K562 (cell line): ENCODE data around the gene ACHE. TPM values are rescaled to one million over a fixed set of nuclear protein-coding genes. Genes with fewer than 3 reads are reported as not detected.

Experiments used
- ATF6 ChIP-seq: sonication (generic); formaldehyde crosslinking; IDR thresholded peaks from 2 replicates; pipeline ENCODE4 v1.4.0; 2020; ENCODE audit warnings: mild to moderate bottlenecking, missing genetic modification reagents
- CTCF ChIP-seq, 3 experiments: IDR thresholded peaks in 2 of 3; conservative IDR thresholded peaks in 1 of 3; 2 replicates each; pipeline ENCODE4 v1.5.1; 2011 to 2012; ENCODE audit warnings: low read length in 3 of 3, mild to moderate bottlenecking in 3 of 3, control low read depth in 2 of 3, improper control_type of control experiment in 1 of 3, inconsistent platforms in 1 of 3, low read depth in 1 of 3, mixed read lengths in 1 of 3, moderate library complexity in 1 of 3; ENCODE audit not compliant: insufficient read depth in 2 of 3
- GABPB2 ChIP-seq: fragments of 250-450 bp; sonication (Bioruptor Pico); conservative IDR thresholded peaks from 2 replicates; pipeline ENCODE4 v1.5.1; 2021; ENCODE audit warnings: mild to moderate bottlenecking
- MCM2 ChIP-seq: fragments of 450-650 bp; IDR thresholded peaks from 2 replicates; pipeline ENCODE4 v1.6.1; 2017; ENCODE audit warnings: low read depth, mild to moderate bottlenecking
- NFIC ChIP-seq: fragments of 450-650 bp; IDR thresholded peaks from 2 replicates; pipeline ENCODE4 v1.6.1; 2017; ENCODE audit warnings: mild to moderate bottlenecking, inconsistent platforms
- NONO ChIP-seq, 2 experiments: fragments of 200-400 bp in 1 of 2; fragments of 450-650 bp in 1 of 2; formaldehyde crosslinking in 1 of 2; IDR thresholded peaks; 2 replicates each; pipeline ENCODE4 v1.6.1; 2017; ENCODE audit warnings: low read depth in 2 of 2, mild to moderate bottlenecking in 2 of 2, moderate library complexity in 2 of 2, low read length in 1 of 2
- PTRF ChIP-seq: fragments of 450-650 bp; IDR thresholded peaks from 2 replicates; pipeline ENCODE4 v1.6.1; 2016; ENCODE audit warnings: mild to moderate bottlenecking, missing genetic modification characterization, missing compliant biosample characterization
- SAP30 ChIP-seq: fragments of 200-600 bp; sonication (generic); IDR thresholded peaks from 2 replicates; pipeline ENCODE4 v1.6.1; 2012; ENCODE audit warnings: borderline replicate concordance, low read depth, mild to moderate bottlenecking, moderate library complexity, low read length, control low read depth, inconsistent platforms; ENCODE audit not compliant: insufficient read depth, poor library complexity, severe bottlenecking
- SREBF1 ChIP-seq: fragments of 150-350 bp; IDR thresholded peaks from 2 replicates; pipeline ENCODE4 v1.6.1; 2014; ENCODE audit warnings: antibody characterized with exemption, low read depth, low read length, borderline replicate concordance
- SREBF2 ChIP-seq: sonication (generic); formaldehyde crosslinking; IDR thresholded peaks from 2 replicates; pipeline ENCODE4 v1.4.0; 2020; ENCODE audit warnings: mild to moderate bottlenecking, missing genetic modification reagents
- SRF ChIP-seq, 2 experiments: fragments of 250-450, 450-650 bp in 1 of 2; sonication (Bioruptor Pico) in 1 of 2; sonication (generic) in 1 of 2; formaldehyde crosslinking; IDR thresholded peaks; 2 replicates each; pipeline versions ENCODE4 v1.5.0 to v1.5.1; 2020 to 2022; ENCODE audit warnings: mild to moderate bottlenecking in 1 of 2, missing genetic modification reagents in 1 of 2
- TCF3 ChIP-seq: sonication (generic); formaldehyde crosslinking; IDR thresholded peaks from 2 replicates; pipeline ENCODE4 v1.4.0; 2020; ENCODE audit warnings: mild to moderate bottlenecking, missing genetic modification reagents
- ZNF184 ChIP-seq: sonication (generic); formaldehyde crosslinking; IDR thresholded peaks from 2 replicates; pipeline ENCODE4 v1.5.0; 2020; ENCODE audit warnings: missing genetic modification reagents
- ZNF3 ChIP-seq: fragments of 250-450 bp; sonication (Bioruptor Pico); IDR thresholded peaks from 2 replicates; pipeline ENCODE4 v1.5.0; 2021; ENCODE audit warnings: mild to moderate bottlenecking, moderate library complexity
- ZNF407 ChIP-seq: fragments of 450-650 bp; IDR thresholded peaks from 2 replicates; pipeline ENCODE4 v1.6.1; 2016; ENCODE audit warnings: low read depth
- polyA plus RNA-seq, 8 experiments: library from polyadenylated mRNA; depleted of rRNA in 4 of 8; stranded (reverse) in 5 of 8; unstranded in 3 of 8; fragments of >200 nt; fragmentation: Nextera tagmentation in 2 of 8; fragmentation: Illumina TruSeq in 1 of 8; extraction: Ambion mirVana in 2 of 8; extraction: Trizol in 1 of 8; gene quantifications; 2 replicates each; pipeline versions ENCODE4 v1.2.1 to v1.2.3, GENCODE V29; 2011 to 2014; ENCODE audit warnings: inconsistent platforms in 1 of 8, missing spikeins in 1 of 8
- total RNA-seq, 7 experiments: library from RNA; depleted of rRNA in 6 of 7; stranded (reverse); fragments of >200 nt in 6 of 7; fragmentation: Illumina TruSeq in 2 of 7; extraction: Trizol in 2 of 7; gene quantifications; 2 replicates each; pipeline versions ENCODE4 v1.2.1 to v1.2.3, GENCODE V29; 2011 to 2021; ENCODE audit warnings: low replicate concordance in 1 of 7

ACHE gene
- total and polyA plus RNA-seq, 9 of the 15 experiments (the other 6 are each of a cell fraction or from before 2014, with no cell fraction given): 0.04 to 8.8 (median 1.9) TPM

- TF ChIP-seq CTCF (IDR thresholded peaks at IDR 0.05 in 2 of 3, conservative IDR thresholded peaks at IDR 0.05 in 1 of 3; ENCODE audit: insufficient read depth in 2 of 3, low read depth in 1 of 3, low read length in 3 of 3) (no peak), TCF3 (CRISPR knock-in tag) (no peak), SRF (CRISPR knock-in tag; IDR thresholded peaks at IDR 0.05) (peak in 1 of 2 experiments; percentile 44; a peak in 1 of 4 replicates), SREBF2 (no peak), MCM2 (no peak), SAP30 (peak; percentile 30), NFIC (0 out of 2 replicates have a peak, but pooled peaks have one; percentile 19), GABPB2 (no peak), ATF6 (CRISPR knock-in tag) (0 out of 2 replicates have a peak, but pooled peaks have one; percentile 48), PTRF (tag) (no peak), NONO (IDR thresholded peaks at IDR 0.05; ENCODE audit: low read depth in 2 of 2, low read length in 1 of 2) (no peak), ZNF3 (no peak), ZNF407 (no peak), ZNF184 (no peak), SREBF1 (no peak)
These were observed 28.5 kb downstream of the ACHE start, which contains the start of gene TRIP6 (continued) for GRCh38 chr7:100867040-100867775.
